GM12878 (cell line): ENCODE results near the gene COL19A1. TPM values are rescaled to one million over a fixed set of nuclear protein-coding genes. Genes with fewer than 3 reads are reported as not detected.
A peak's percentile ranks its signal among the peaks of the same experiment; 100 is the strongest.

Experiments
- ATAC-seq: fragments of 200-7000 bp; cut with Tn5 transposase; 3 replicates; pipeline ENCODE4 v1.9.1; 2020; ENCODE audit warnings: mild to moderate bottlenecking, moderate library complexity
- BruUV-seq: library from RNA; stranded (reverse); fragments of 400-500 nt; replicated peaks from 2 replicates; lab custom pipeline; 2021; lab: Mats Ljungman, UMichigan
- CTCF ChIA-PET: fragments of 300-600 bp; sonication (Branson Sonifier 250); formaldehyde crosslinking; extraction: SDS; loops from one replicate; lab custom pipeline; 2021; ENCODE audit warnings: inconsistent platforms; lab: Yijun Ruan, JAX
- POLR2A ChIA-PET: fragments of 350-600 bp; formaldehyde crosslinking; extraction: SDS; loops from one replicate; lab custom pipeline; 2021; ENCODE audit warnings: inconsistent platforms; lab: Charles Lee
- RAD21 ChIA-PET: fragments of 300-600 bp; sonication (Branson Sonifier 250); formaldehyde crosslinking; loops from one replicate; lab custom pipeline; 2023; ENCODE audit warnings: antibody characterized with exemption; ENCODE audit not compliant: unreplicated experiment; lab: Charles Lee
- SMC1A ChIA-PET: fragments of 300-600 bp; sonication (Branson Sonifier 250); formaldehyde crosslinking; loops from one replicate; lab custom pipeline; 2023; ENCODE audit not compliant: unreplicated experiment, uncharacterized antibody; lab: Charles Lee
- DNase-seq: peaks from one replicate; pipeline ENCODE4 v3.0.0-alpha.2; 2011; ENCODE audit warnings: low read depth, low spot score
- FAIRE-seq: peaks from 3 replicates; lab custom pipeline; 2011; peaks lifted over from hg19 to GRCh38; lab: Jason Lieb, UNC
- H2AFZ ChIP-seq: 2 replicates; pipeline ENCODE4 v1.6.0; 2011; ENCODE audit warnings: low read depth, low read length, control low read depth; ENCODE audit not compliant: control insufficient read depth
- H3K27ac ChIP-seq: 2 replicates; pipeline ENCODE4 v1.5.1; 2011; ENCODE audit warnings: control low read depth; ENCODE audit not compliant: control insufficient read depth, insufficient read depth
- H3K27me3 ChIP-seq, 2 experiments: replicated peaks in 1 of 2; 2 replicates each; pipeline versions ENCODE4 v1.6.0 to v1.6.1; 2011; ENCODE audit warnings: low read length in 1 of 2; ENCODE audit not compliant: control insufficient read depth in 2 of 2, insufficient read depth in 2 of 2
- H3K36me3 ChIP-seq, 2 experiments: 2 replicates each; pipeline ENCODE4 v1.5.1; 2011; ENCODE audit warnings: low read length in 1 of 2; ENCODE audit not compliant: control insufficient read depth in 2 of 2, insufficient read depth in 2 of 2
- H3K4me1 ChIP-seq: 2 replicates; pipeline ENCODE4 v1.6.1; 2011; ENCODE audit warnings: mild to moderate bottlenecking, low read length, moderate library complexity, mixed read lengths; ENCODE audit not compliant: control insufficient read depth, insufficient read depth
- H3K4me2 ChIP-seq: 2 replicates; pipeline ENCODE4 v1.6.0; 2011; ENCODE audit warnings: control low read depth; ENCODE audit not compliant: control insufficient read depth, insufficient read depth
- H3K4me3 ChIP-seq: fragments of 200-600 bp; sonication (generic); 2 replicates; pipeline ENCODE4 v1.5.1; 2016
- H3K79me2 ChIP-seq: 2 replicates; pipeline ENCODE4 v1.6.0; 2011; ENCODE audit warnings: low read length; ENCODE audit not compliant: control insufficient read depth, insufficient read depth
- H3K9ac ChIP-seq: 2 replicates; pipeline ENCODE4 v1.8.0; 2011; ENCODE audit warnings: low read length, control low read depth, mixed read lengths; ENCODE audit not compliant: control insufficient read depth, insufficient read depth
- H3K9me3 ChIP-seq: replicated peaks from 3 replicates; pipeline ENCODE4 v1.5.1; 2011; ENCODE audit warnings: mild to moderate bottlenecking, low read length; ENCODE audit not compliant: control insufficient read depth, insufficient read depth
- H4K20me1 ChIP-seq: 2 replicates; pipeline ENCODE4 v1.6.0; 2011; ENCODE audit not compliant: control insufficient read depth, insufficient read depth
- BRCA1 ChIP-seq: IDR thresholded peaks from 2 replicates; pipeline ENCODE4 v1.6.1; 2011; ENCODE audit warnings: low read depth, low read length, improper control_type of control experiment
- CREB1 ChIP-seq: IDR thresholded peaks from 2 replicates; pipeline ENCODE4 v1.6.1; 2012; ENCODE audit warnings: low read depth, mild to moderate bottlenecking, inconsistent platforms
- DPF2 ChIP-seq: fragments of 450-650 bp; IDR thresholded peaks from 2 replicates; pipeline ENCODE4 v1.6.1; 2017; ENCODE audit warnings: mild to moderate bottlenecking
- HDGF ChIP-seq: fragments of 450-650 bp; IDR thresholded peaks from 2 replicates; pipeline ENCODE4 v1.6.1; 2016; ENCODE audit warnings: antibody characterized with exemption
- JUND ChIP-seq: IDR thresholded peaks from 2 replicates; pipeline ENCODE4 v1.6.1; 2012; ENCODE audit warnings: low read depth, mild to moderate bottlenecking, low read length, improper control_type of control experiment, moderate library complexity
- KLF5 ChIP-seq: fragments of 450-650 bp; IDR thresholded peaks from 2 replicates; pipeline ENCODE4 v1.6.1; 2014; ENCODE audit warnings: mild to moderate bottlenecking; ENCODE audit not compliant: partially characterized antibody
- LARP7 ChIP-seq: fragments of 450-650 bp; IDR thresholded peaks from 2 replicates; pipeline ENCODE4 v1.6.1; 2017; ENCODE audit warnings: mild to moderate bottlenecking
- MEF2B ChIP-seq: fragments of 450-650 bp; IDR thresholded peaks from 2 replicates; pipeline ENCODE4 v1.6.1; 2018; ENCODE audit warnings: mild to moderate bottlenecking, moderate library complexity; ENCODE audit not compliant: partially characterized antibody, poor library complexity, severe bottlenecking
- MYB ChIP-seq: fragments of 150-350 bp; IDR thresholded peaks from 2 replicates; pipeline ENCODE4 v1.6.1; 2014; ENCODE audit warnings: mild to moderate bottlenecking, low read depth, low read length, borderline replicate concordance
- MYC ChIP-seq: IDR thresholded peaks from 2 replicates; pipeline ENCODE4 v1.6.1; 2011; ENCODE audit warnings: mild to moderate bottlenecking, low read length, moderate library complexity, inconsistent platforms; ENCODE audit not compliant: insufficient read depth, insufficient replicate concordance, insufficient read length, severe bottlenecking
- NBN ChIP-seq: fragments of 450-650 bp; IDR thresholded peaks from 2 replicates; pipeline ENCODE4 v1.6.1; 2016
- NR2C2 ChIP-seq: IDR thresholded peaks from 2 replicates; pipeline ENCODE4 v1.6.1; 2011; ENCODE audit warnings: borderline replicate concordance, low read depth; ENCODE audit not compliant: control insufficient read depth, insufficient read length
- PAX8 ChIP-seq: fragments of 450-650 bp; IDR thresholded peaks from 2 replicates; pipeline ENCODE4 v1.6.1; 2017; ENCODE audit warnings: mild to moderate bottlenecking, moderate library complexity
- SMAD1 ChIP-seq: fragments of 450-650 bp; IDR thresholded peaks from 2 replicates; pipeline ENCODE4 v1.6.1; 2018; ENCODE audit warnings: mild to moderate bottlenecking, low read depth; ENCODE audit not compliant: partially characterized antibody
- SUZ12 ChIP-seq: fragments of 200-600 bp; sonication (generic); IDR thresholded peaks from one replicate; pipeline ENCODE4 v1.6.1; 2018; ENCODE audit warnings: antibody characterized with exemption, mild to moderate bottlenecking; ENCODE audit not compliant: unreplicated experiment
- TARDBP ChIP-seq: IDR thresholded peaks from 2 replicates; pipeline ENCODE4 v1.6.1; 2016; ENCODE audit warnings: borderline replicate concordance
- TBL1XR1 ChIP-seq: IDR thresholded peaks from 2 replicates; pipeline ENCODE4 v1.6.1; 2012; ENCODE audit warnings: low read depth, low read length, improper control_type of control experiment
- TCF7 ChIP-seq: IDR thresholded peaks from 2 replicates; pipeline ENCODE4 v1.6.1; 2014; ENCODE audit warnings: antibody characterized with exemption, borderline replicate concordance
- ZBED1 ChIP-seq: IDR thresholded peaks from 2 replicates; pipeline ENCODE4 v1.6.1; 2016; ENCODE audit warnings: borderline replicate concordance
- ZNF24 ChIP-seq: fragments of 450-650 bp; IDR thresholded peaks from 2 replicates; pipeline ENCODE4 v1.6.1; 2017; ENCODE audit warnings: antibody characterized with exemption, mild to moderate bottlenecking
- ZSCAN29 ChIP-seq: fragments of 450-650 bp; IDR thresholded peaks from 2 replicates; pipeline ENCODE4 v1.6.1; 2017; ENCODE audit warnings: mild to moderate bottlenecking, moderate library complexity
- WGBS: methylation state at CpG from one replicate; pipeline ENCODE4 v1.1.6; 2016; ENCODE audit warnings: low lambda C conversion rate; ENCODE audit not compliant: insufficient replicate concordance, insufficient coverage; ENCODE audit errors: missing lambda C conversion rate; 5-methylcytosine and 5-hydroxymethylcytosine counted together
- in situ Hi-C: fragments of 300-500 bp; cut with MboI; formaldehyde crosslinking; loops from 9 replicates; pipeline ENCODE4 v1.14.3; 2018; ENCODE audit warnings: mixed read lengths
- intact Hi-C: fragments of 100-400 bp; cut with micrococcal nuclease; formaldehyde crosslinking; loops from one replicate; pipeline ENCODE4 v1.14.2; 2022; ENCODE audit not compliant: unreplicated experiment
- polyA plus RNA-seq, 11 experiments: library from polyadenylated mRNA; depleted of rRNA in 4 of 11; unstranded in 6 of 11; stranded (reverse) in 5 of 11; fragments of >200 nt; fragmentation: Nextera tagmentation in 4 of 11; fragmentation: Illumina TruSeq in 1 of 11; extraction: Ambion mirVana in 4 of 11; extraction: Trizol in 1 of 11; gene quantifications; 1 replicate in 1 of 11; 2 replicates in 10 of 11; pipeline versions ENCODE4 v1.2.1 to v1.2.3, GENCODE V29; 2011 to 2016; ENCODE audit warnings: inconsistent platforms in 2 of 11, missing spikeins in 2 of 11, low read depth in 1 of 11
- total RNA-seq, 4 experiments: library from RNA; depleted of rRNA in 3 of 4; stranded (reverse); fragments of >200 nt in 3 of 4; fragmentation: Illumina TruSeq in 1 of 4; extraction: Trizol in 1 of 4; gene quantifications; 2 replicates each; pipeline versions ENCODE4 v1.2.1 to v1.2.3, GENCODE V29; 2013 to 2021
- TF ChIP-seq, protein P1 (sequence below): IDR thresholded peaks from 2 replicates; pipeline ENCODE4 v1.6.1; 2011; ENCODE audit warnings: low read depth, low read length, improper control_type of control experiment, borderline replicate concordance
- TF ChIP-seq, protein P2 (sequence below): fragments of 450-650 bp; formaldehyde crosslinking; IDR thresholded peaks from 2 replicates; pipeline ENCODE4 v1.4.0; 2020; ENCODE audit warnings: mild to moderate bottlenecking, moderate library complexity

Gene COL19A1
- total and polyA plus RNA-seq, 10 of the 15 experiments (the other 5 are each of a cell fraction or from before 2014, with no cell fraction given), result 1.1 to 13.5 (median 4.1) TPM

DNA sequence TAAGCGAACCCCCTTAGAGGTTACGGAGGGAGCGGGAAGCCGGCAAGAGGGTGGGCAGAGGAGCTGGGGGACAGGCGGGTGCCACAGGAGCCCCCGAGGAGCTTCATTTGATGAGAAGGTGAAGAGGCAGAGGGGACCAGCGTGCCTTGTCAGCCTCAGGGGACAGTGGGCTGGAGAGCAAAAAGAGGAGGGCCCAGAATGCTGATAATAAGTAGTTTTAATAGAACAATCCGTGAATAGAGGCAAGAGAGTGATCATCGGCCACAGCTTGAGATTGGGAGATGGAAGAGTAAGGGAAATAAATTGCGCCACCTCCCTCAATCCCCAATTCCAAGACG, 1.3 kb downstream of the COL19A1 start:
- no peaks in the 10 kb centered on the region for H3K36me3 ChIP-seq
- H3K9me3 ChIP-seq, result no peaks in the 10 kb centered on the region; the same call in 2 of the 3 replicates
- H3K27ac ChIP-seq, result peak overlapping the region; percentile 92
- RAD21 ChIA-PET, result interaction anchor here (0.8 to 7.0 kb wide), 16 partner anchors 10 to 545 kb away, joined by 3 to 93 read pairs (median 4); partner anchors contain the start of genes FAM135A and LMBRD1
- no peak for DNase-seq
- peaks cover 7% of the 10 kb centered on the region; the same call in 1 of the 2 replicates for H3K4me1 ChIP-seq
- H3K79me2 ChIP-seq, result peaks cover 66% of the 10 kb centered on the region
- intact Hi-C loops (loop anchor here (1.0 to 5.0 kb wide), 3 partner anchors 13 to 135 kb away; no protein-coding TSS in a partner anchor), in situ Hi-C loops (no loop called here)
- no peaks in the 10 kb centered on the region for H4K20me1 ChIP-seq
- H3K4me2 ChIP-seq, result peak overlapping the region; percentile 64
- CTCF ChIA-PET, result interaction anchor here (0.6 to 6.1 kb wide), 17 partner anchors 11 to 240 kb away, joined by 3 to 91 read pairs (median 6); partner anchors contain the start of gene LMBRD1
- POLR2A ChIA-PET, result interaction anchor here (0.6 to 4.0 kb wide), 10 partner anchors 9 to 119 kb away, joined by 3 to 43 read pairs (median 10); partner anchors contain the start of gene LMBRD1
- peak overlapping the region; percentile 91 for H3K9ac ChIP-seq
- peak; percentile 33 for ATAC-seq
- H3K4me3 ChIP-seq, result peak overlapping the region; percentile 79
- peak overlapping the region; percentile 91 for H2AFZ ChIP-seq
- BruUV-seq, result no TSS peak
- WGBS, result 0% methylated on average over 10 of the region's 11 CpGs
- no peaks in the 10 kb centered on the region for H3K27me3 ChIP-seq
- FAIRE-seq, result no peak
- SMC1A ChIA-PET, result interaction anchor here (0.8 to 7.2 kb wide), 22 partner anchors 9 to 264 kb away, joined by 3 to 79 read pairs (median 8); no protein-coding TSS in a partner anchor
- TF ChIP-seq JUND (no peak), LARP7 (peak; percentile 65; the same call in 1 of the 2 replicates), NR2C2 (no peak), SUZ12 (no peak), ZNF24 (no peak), HDGF (peak; percentile 69; the same call in 1 of the 2 replicates), MEF2B (peak; percentile 53), ZBED1 (no peak), ZSCAN29 (no peak), NBN (peak; percentile 50), MYC (no peak), CREB1 (no peak), MYB (no peak), BRCA1 (no peak), PAX8 (no peak), KLF5 (no peak), TARDBP (no peak), TBL1XR1 (0 out of 2 replicates have a peak, but pooled peaks have one; percentile 0), TCF7 (no peak), SMAD1 (no peak), DPF2 (0 out of 2 replicates have a peak, but pooled peaks have one; percentile 62)
- TF ChIP-seq, protein P1, sequence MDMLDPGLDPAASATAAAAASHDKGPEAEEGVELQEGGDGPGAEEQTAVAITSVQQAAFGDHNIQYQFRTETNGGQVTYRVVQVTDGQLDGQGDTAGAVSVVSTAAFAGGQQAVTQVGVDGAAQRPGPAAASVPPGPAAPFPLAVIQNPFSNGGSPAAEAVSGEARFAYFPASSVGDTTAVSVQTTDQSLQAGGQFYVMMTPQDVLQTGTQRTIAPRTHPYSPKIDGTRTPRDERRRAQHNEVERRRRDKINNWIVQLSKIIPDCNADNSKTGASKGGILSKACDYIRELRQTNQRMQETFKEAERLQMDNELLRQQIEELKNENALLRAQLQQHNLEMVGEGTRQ, result no peak
- TF ChIP-seq, protein P2, sequence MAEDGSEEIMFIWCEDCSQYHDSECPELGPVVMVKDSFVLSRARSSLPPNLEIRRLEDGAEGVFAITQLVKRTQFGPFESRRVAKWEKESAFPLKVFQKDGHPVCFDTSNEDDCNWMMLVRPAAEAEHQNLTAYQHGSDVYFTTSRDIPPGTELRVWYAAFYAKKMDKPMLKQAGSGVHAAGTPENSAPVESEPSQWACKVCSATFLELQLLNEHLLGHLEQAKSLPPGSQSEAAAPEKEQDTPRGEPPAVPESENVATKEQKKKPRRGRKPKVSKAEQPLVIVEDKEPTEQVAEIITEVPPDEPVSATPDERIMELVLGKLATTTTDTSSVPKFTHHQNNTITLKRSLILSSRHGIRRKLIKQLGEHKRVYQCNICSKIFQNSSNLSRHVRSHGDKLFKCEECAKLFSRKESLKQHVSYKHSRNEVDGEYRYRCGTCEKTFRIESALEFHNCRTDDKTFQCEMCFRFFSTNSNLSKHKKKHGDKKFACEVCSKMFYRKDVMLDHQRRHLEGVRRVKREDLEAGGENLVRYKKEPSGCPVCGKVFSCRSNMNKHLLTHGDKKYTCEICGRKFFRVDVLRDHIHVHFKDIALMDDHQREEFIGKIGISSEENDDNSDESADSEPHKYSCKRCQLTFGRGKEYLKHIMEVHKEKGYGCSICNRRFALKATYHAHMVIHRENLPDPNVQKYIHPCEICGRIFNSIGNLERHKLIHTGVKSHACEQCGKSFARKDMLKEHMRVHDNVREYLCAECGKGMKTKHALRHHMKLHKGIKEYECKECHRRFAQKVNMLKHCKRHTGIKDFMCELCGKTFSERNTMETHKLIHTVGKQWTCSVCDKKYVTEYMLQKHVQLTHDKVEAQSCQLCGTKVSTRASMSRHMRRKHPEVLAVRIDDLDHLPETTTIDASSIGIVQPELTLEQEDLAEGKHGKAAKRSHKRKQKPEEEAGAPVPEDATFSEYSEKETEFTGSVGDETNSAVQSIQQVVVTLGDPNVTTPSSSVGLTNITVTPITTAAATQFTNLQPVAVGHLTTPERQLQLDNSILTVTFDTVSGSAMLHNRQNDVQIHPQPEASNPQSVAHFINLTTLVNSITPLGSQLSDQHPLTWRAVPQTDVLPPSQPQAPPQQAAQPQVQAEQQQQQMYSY (CRISPR knock-in tag), result no peak
